ENCODE measurements around the gene RPS5. TPM values are rescaled to one million over a fixed set of nuclear protein-coding genes. Genes with fewer than 3 reads are reported as not detected.

The RPS5 gene
- total and polyA plus RNA-seq, 9 of the 15 experiments (the other 6 are each of a cell fraction or from before 2014, with no cell fraction given): 1,228 to 3,570 (median 2,484) TPM

DNA sequence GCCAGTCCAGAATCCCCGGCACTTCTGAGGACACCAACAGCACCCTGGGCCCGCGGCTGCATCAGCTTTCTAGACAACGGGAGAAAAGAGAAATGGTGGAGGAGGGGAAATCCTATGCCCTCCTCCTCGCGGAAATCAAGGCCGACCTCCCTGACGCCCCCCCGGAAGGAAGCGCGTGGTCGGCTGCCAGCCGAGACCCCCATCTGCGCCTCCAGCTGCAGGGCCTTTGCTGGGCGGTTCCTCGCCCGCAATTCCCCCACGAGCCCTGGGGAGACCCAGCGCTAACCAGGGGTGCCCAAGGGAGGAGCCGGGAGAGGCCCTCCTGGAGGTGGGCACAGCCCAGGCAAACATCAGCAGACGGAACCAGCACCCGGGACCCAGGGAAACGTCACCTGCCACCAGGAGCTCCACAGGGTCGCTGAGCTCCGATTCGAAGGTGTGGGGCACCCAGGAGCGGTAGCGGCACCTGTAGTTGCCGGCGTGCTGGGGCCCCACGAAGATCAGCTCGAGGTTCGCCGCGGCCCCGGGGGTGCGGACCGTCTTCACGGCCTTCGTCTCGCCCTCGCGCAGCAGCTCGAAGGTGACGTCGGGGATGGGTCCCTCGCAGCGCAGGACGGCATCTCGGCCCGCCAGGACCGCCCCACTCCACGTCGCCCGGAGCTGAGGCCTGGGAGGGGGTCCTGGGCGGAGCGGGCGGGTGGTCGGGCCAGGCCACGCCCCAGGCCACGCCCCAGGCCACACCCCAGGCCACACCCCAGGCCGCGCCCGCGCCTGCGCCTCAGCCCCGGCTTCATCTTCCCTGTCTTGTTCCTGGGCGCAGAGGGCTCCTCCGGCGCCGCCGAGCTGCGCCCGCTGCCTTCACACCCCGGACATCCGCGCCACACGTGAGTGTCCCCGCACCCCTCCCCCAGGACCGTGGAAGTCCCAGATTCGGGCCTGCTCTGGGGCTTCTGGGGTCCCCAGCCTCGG, 39.8 kb upstream of the RPS5 start (continued):
- TF ChIP-seq CTBP1 (IDR thresholded peaks at IDR 0.05; ENCODE audit: borderline replicate concordance) (peak; percentile 63), RNF2 (IDR thresholded peaks at IDR 0.05) (0 out of 2 replicates have a peak, but pooled peaks have one; percentile 18), NRF1 (conservative IDR thresholded peaks at IDR 0.05 in 1 of 2, IDR thresholded peaks at IDR 0.05 in 1 of 2) (peak; percentile 94 to 95), LARP7 (IDR thresholded peaks at IDR 0.05) (no peak), ATF1 (CRISPR knock-in tag; IDR thresholded peaks at IDR 0.05) (no peak), ATF1 (tag; IDR thresholded peaks at IDR 0.05) (peak; percentile 74), FUS (optimal IDR thresholded peaks at IDR 0.05; ENCODE audit: low read depth, low read length) (no peak), HNRNPLL (IDR thresholded peaks at IDR 0.05; ENCODE audit: low read depth, low read length, poor library complexity, severe bottlenecking) (peak; percentile 19)
- TF ChIP-seq, protein P1, sequence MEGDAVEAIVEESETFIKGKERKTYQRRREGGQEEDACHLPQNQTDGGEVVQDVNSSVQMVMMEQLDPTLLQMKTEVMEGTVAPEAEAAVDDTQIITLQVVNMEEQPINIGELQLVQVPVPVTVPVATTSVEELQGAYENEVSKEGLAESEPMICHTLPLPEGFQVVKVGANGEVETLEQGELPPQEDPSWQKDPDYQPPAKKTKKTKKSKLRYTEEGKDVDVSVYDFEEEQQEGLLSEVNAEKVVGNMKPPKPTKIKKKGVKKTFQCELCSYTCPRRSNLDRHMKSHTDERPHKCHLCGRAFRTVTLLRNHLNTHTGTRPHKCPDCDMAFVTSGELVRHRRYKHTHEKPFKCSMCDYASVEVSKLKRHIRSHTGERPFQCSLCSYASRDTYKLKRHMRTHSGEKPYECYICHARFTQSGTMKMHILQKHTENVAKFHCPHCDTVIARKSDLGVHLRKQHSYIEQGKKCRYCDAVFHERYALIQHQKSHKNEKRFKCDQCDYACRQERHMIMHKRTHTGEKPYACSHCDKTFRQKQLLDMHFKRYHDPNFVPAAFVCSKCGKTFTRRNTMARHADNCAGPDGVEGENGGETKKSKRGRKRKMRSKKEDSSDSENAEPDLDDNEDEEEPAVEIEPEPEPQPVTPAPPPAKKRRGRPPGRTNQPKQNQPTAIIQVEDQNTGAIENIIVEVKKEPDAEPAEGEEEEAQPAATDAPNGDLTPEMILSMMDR (IDR thresholded peaks at IDR 0.05 in 2 of 3, conservative IDR thresholded peaks at IDR 0.05 in 1 of 3; ENCODE audit: insufficient read depth in 2 of 3, low read depth in 1 of 3, low read length in 3 of 3): 0 out of 6 replicates have a peak, but pooled peaks of 1 of the 3 experiments have one; percentile 6
- TF ChIP-seq, protein P2, sequence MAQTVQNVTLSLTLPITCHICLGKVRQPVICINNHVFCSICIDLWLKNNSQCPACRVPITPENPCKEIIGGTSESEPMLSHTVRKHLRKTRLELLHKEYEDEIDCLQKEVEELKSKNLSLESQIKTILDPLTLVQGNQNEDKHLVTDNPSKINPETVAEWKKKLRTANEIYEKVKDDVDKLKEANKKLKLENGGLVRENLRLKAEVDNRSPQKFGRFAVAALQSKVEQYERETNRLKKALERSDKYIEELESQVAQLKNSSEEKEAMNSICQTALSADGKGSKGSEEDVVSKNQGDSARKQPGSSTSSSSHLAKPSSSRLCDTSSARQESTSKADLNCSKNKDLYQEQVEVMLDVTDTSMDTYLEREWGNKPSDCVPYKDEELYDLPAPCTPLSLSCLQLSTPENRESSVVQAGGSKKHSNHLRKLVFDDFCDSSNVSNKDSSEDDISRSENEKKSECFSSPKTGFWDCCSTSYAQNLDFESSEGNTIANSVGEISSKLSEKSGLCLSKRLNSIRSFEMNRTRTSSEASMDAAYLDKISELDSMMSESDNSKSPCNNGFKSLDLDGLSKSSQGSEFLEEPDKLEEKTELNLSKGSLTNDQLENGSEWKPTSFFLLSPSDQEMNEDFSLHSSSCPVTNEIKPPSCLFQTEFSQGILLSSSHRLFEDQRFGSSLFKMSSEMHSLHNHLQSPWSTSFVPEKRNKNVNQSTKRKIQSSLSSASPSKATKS (CRISPR knock-in tag; IDR thresholded peaks at IDR 0.05): no peak
- TF ChIP-seq, protein P3, sequence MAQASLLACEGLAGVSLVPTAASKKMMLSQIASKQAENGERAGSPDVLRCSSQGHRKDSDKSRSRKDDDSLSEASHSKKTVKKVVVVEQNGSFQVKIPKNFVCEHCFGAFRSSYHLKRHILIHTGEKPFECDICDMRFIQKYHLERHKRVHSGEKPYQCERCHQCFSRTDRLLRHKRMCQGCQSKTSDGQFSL (CRISPR knock-in tag; IDR thresholded peaks at IDR 0.05): peak; percentile 74
- TF ChIP-seq, protein P3 (tag; IDR thresholded peaks at IDR 0.05): no peak
